ENCODE measurements around the gene GRIK2.
"Not testable (repeated sequence)": the region's sequence is repeated elsewhere in the genome, so short reads cannot be mapped to it uniquely, and the experiment has no call there.

Gene GRIK2

DNA sequence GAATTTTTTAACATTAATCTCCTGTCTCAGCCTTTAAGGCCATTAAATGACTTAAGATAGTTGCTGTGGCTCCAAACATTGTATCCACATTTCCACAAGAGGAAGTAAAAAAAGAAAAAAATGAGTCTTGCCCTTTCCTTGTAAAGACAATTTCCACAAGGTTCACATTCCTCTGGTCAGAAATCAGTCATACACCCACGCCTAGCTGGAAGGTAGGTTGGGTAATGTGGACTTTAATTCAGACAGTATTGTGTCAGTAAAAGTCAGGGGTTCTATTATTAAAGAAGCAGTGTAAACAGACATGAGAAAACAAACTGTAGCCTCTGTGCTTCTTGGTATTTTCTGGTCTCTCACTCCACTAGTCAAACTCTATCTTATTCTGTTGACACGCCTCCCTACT, 682.0 kb downstream of the GRIK2 start:
- Mint-ChIP-seq H3K27ac (no peak overlapping the region), H3K9me3 (peaks cover 4 to 5% of the 10 kb centered on the region in 2 donors), H3K4me1 (no peaks in the 10 kb centered on the region), H3K4me3 (no peak overlapping the region), H3K27me3 (no peaks in the 10 kb centered on the region)
- DNase-seq (no peak), ATAC-seq (no peak)

DNA sequence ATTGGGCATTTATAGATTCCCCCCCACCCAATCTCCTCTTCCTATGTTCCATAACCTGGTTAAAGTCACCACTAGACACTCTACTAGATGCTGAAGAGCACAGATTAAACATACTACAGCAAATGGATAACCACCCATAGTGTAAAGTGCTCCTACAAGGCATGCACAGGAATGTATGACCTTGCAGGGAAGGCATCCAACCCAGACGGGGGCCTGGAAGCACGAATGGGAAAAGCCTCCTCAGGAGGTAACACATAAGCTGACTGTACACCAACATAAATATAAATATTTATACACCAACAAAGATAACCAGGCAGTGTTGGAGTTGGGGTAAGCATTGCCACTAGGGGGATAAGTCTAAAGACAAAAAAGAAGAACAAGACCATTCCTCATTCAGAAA, 691.7 kb downstream of the GRIK2 start:
- ATAC-seq (no peak), DNase-seq (no peak)
- Mint-ChIP-seq H3K27me3 (no peaks in the 10 kb centered on the region), H3K4me3 (no peak overlapping the region), H3K4me1 (no peaks in the 10 kb centered on the region), H3K9me3 (peaks cover 0 to 7% of the 10 kb centered on the region in 2 donors), H3K27ac (no peak overlapping the region)

DNA sequence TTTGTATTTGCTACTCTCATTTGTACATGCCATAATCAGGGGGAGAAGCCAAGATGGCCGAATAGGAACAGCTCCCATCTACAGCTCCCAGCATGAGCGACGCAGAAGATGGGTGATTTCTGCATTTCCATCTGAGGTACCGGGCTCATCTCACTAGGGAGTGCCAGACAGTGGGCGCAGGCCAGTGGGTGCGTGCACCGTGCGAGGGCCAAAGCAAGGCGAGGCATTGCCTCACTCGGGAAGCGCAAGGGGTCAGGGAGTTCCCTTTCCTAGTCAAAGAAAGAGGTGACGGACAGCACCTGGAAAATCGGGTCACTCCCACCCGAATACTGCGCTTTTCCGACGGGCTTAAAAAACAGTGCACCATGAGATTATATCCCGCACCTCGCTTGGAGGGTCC, 694.7 kb downstream of the GRIK2 start:
- H3K9me3 Mint-ChIP-seq, DNase-seq, H3K27me3 Mint-ChIP-seq, H3K27ac Mint-ChIP-seq, H3K4me1 Mint-ChIP-seq, H3K4me3 Mint-ChIP-seq, ATAC-seq: not testable (repeated sequence)

DNA sequence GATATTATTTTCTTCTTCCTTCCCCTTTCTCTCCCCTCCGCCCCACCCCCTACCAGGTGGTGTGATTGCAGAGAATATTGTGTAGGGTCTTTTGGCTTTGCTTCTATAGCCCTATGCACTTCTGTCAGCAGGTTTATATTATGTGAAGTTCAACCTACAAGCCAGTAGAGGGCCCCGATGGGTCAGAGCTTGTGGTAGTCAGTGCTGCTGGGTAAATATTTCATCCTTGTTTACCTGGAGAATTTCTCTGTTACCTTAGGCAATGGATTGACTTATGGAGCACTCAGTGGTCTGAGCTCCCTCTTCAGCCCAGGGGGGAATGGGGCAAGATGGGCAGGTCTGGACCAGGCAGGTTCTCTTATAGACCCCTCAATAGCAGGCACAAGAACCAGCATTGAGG, 720.9 kb downstream of the GRIK2 start:
- DNase-seq (no peak), ATAC-seq (no peak)
- H3K9me3 Mint-ChIP-seq = peaks cover 14 to 15% of the 10 kb centered on the region in 2 donors
- no peak overlapping the region for H3K4me3 Mint-ChIP-seq
- no peak overlapping the region for H3K27ac Mint-ChIP-seq
- no peaks in the 10 kb centered on the region for H3K4me1 Mint-ChIP-seq
- H3K27me3 Mint-ChIP-seq = no peaks in the 10 kb centered on the region

DNA sequence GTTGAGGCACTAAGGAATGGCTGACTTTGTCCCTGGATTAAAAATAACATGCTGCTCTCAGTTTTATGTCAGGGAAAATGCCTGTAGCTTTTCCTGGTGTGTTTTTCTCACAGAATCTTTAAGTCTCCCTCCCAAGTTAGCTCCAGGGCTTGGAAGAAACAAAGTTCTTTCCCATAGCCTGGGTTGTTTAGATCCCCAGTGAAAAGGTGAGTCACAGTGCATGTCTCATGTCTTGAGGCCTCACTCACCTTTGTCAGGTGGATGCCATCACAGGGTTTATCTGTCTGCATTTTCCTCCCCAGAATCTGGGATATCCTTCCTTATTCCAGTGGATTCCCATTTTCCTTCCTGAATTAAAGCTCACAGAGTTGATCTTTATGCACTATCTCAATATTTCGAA, 722.4 kb downstream of the GRIK2 start:
- no peak overlapping the region for H3K27ac Mint-ChIP-seq
- no peaks in the 10 kb centered on the region for H3K4me1 Mint-ChIP-seq
- H3K27me3 Mint-ChIP-seq = no peaks in the 10 kb centered on the region
- no peak overlapping the region for H3K4me3 Mint-ChIP-seq
- ATAC-seq (no peak), DNase-seq (no peak)
- H3K9me3 Mint-ChIP-seq = peaks cover 15 to 21% of the 10 kb centered on the region in 2 donors

DNA sequence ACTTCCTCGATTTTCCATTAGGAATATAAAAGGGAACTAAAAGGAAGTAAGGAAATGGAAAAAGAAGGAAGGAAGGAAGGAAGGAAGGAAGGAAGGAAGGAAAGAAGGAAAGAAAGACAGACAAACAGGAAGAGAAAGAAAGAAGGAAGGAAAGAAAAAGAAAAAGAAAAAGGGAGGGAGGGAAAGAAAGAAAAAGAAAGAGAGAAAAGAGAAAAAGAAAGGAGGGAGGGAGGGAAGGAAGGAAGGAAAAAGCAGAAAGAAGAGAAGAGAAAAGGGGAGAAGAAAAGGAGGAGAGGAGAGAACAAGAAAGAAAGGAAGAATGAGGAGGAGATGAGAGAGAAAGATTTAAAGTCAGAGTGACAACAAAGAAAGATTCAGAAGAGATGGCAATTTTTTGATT, 724.5 kb downstream of the GRIK2 start:
- no peaks in the 10 kb centered on the region for H3K4me1 Mint-ChIP-seq
- ATAC-seq = no peak
- H3K4me3 Mint-ChIP-seq = no peak overlapping the region
- no peak overlapping the region for H3K27ac Mint-ChIP-seq
- H3K27me3 Mint-ChIP-seq = no peaks in the 10 kb centered on the region
- no peak for DNase-seq
- peaks cover 15 to 21% of the 10 kb centered on the region in 2 donors for H3K9me3 Mint-ChIP-seq
